ENCODE results near the gene MSL2. TPM values are rescaled to one million over a fixed set of nuclear protein-coding genes. Genes with fewer than 3 reads are reported as not detected.

The MSL2 gene
- polyA plus RNA-seq, 1 of the 3 experiments (the other 2 are of a cell fraction): 2.4 TPM

DNA sequence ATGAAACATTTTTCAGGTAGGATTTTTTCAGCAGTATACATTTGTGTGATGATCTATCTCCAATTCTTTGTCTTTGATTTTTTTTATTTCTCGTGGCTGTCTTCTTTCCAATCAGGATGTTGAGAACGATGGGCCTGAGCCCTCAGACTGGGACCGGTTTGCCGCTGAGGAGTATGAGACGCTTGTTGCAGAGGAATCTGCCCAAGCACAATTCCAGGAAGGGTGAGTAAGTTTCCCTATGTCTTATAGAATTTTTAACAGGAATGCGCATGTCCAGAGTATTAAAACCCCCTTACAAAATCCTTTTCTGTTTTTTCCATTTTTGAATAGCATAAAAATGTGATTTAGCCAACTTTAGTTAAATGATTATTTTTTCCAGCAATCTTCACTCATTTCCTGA, 90.0 kb downstream of the MSL2 start:
- Histone ChIP-seq H3K27me3 (ENCODE audit: insufficient read depth) (no peaks in the 10 kb centered on the region), H3K9ac (no peak overlapping the region), H3K4me2 (no peak overlapping the region), H3F3A (replicated peaks; ENCODE audit: insufficient read depth) (peaks cover 4% of the 10 kb centered on the region), H3K4me1 (ENCODE audit: control insufficient read depth in 1 of 2, insufficient read depth in 2 of 2, low read depth in 1 of 2, low read length in 1 of 2) (no peaks in the 10 kb centered on the region), H2AFZ (ENCODE audit: low read depth) (no peak overlapping the region), H3K36me3 (replicated peaks in 1 of 2; ENCODE audit: control insufficient read depth in 1 of 2, insufficient read depth in 2 of 2, low read length in 1 of 2) (peaks cover 19 to 41% of the 10 kb centered on the region in 2 experiments), H4K20me1 (ENCODE audit: insufficient read depth) (no peaks in the 10 kb centered on the region), H3K9me3 (no peaks in the 10 kb centered on the region), H3K4me3 (ENCODE audit: low read depth in 2 of 2, low read length in 1 of 2) (no peak overlapping the region), H3K27ac (ENCODE audit: low read depth in 2 of 2, low read length in 1 of 2) (no peak overlapping the region), H3K79me2 (ENCODE audit: insufficient read depth) (no peaks in the 10 kb centered on the region), H3K9me2 (no peaks in the 10 kb centered on the region)
- no peak for DNase-seq
- ChIA-PET CTCF (no interaction called here), POLR2A (no interaction called here)
- 95% methylated on average over 6 of the region's 6 CpGs for WGBS (ENCODE audit: low lambda C conversion rate)
- no peak for TF ChIP-seq NRF1 (IDR thresholded peaks at IDR 0.05; ENCODE audit: low read depth, low read length)
- TF ChIP-seq, protein P1, sequence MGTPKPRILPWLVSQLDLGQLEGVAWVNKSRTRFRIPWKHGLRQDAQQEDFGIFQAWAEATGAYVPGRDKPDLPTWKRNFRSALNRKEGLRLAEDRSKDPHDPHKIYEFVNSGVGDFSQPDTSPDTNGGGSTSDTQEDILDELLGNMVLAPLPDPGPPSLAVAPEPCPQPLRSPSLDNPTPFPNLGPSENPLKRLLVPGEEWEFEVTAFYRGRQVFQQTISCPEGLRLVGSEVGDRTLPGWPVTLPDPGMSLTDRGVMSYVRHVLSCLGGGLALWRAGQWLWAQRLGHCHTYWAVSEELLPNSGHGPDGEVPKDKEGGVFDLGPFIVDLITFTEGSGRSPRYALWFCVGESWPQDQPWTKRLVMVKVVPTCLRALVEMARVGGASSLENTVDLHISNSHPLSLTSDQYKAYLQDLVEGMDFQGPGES (IDR thresholded peaks at IDR 0.05; ENCODE audit: low read depth, low read length): no peak
- no peak for TF ChIP-seq GABPA (IDR thresholded peaks at IDR 0.05; ENCODE audit: low read depth)
- TF ChIP-seq, protein P2, sequence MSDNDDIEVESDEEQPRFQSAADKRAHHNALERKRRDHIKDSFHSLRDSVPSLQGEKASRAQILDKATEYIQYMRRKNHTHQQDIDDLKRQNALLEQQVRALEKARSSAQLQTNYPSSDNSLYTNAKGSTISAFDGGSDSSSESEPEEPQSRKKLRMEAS (IDR thresholded peaks at IDR 0.05; ENCODE audit: low read depth): no peak
- TF ChIP-seq RXRA (IDR thresholded peaks at IDR 0.05; ENCODE audit: borderline replicate concordance, low read depth): no peak
- TF ChIP-seq ZBTB33 (IDR thresholded peaks at IDR 0.05; ENCODE audit: borderline replicate concordance, low read depth): no peak
- TF ChIP-seq CHD2 (IDR thresholded peaks at IDR 0.05; ENCODE audit: low read length, partially characterized antibody): no peak
- TF ChIP-seq, protein P3, sequence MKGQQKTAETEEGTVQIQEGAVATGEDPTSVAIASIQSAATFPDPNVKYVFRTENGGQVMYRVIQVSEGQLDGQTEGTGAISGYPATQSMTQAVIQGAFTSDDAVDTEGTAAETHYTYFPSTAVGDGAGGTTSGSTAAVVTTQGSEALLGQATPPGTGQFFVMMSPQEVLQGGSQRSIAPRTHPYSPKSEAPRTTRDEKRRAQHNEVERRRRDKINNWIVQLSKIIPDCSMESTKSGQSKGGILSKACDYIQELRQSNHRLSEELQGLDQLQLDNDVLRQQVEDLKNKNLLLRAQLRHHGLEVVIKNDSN (IDR thresholded peaks at IDR 0.05; ENCODE audit: borderline replicate concordance, low read depth): no peak

GRCh38 chr3:136105044-136105443, 91.1 kb downstream of the MSL2 start:
- DNase-seq: no peak
- no peaks in the 10 kb centered on the region for H3K4me1 ChIP-seq (ENCODE audit: control insufficient read depth in 1 of 2, insufficient read depth in 2 of 2, low read depth in 1 of 2, low read length in 1 of 2)
- H2AFZ ChIP-seq (ENCODE audit: low read depth): no peak overlapping the region
- no peaks in the 10 kb centered on the region for H3K79me2 ChIP-seq (ENCODE audit: insufficient read depth)
- TF ChIP-seq, protein P1 (IDR thresholded peaks at IDR 0.05; ENCODE audit: low read depth, low read length): no peak
- TF ChIP-seq TEAD4 (IDR thresholded peaks at IDR 0.05; ENCODE audit: borderline replicate concordance, insufficient read depth): no peak
- TF ChIP-seq NFIC (IDR thresholded peaks at IDR 0.05; ENCODE audit: borderline replicate concordance): no peak
- no peak for TF ChIP-seq JUND (IDR thresholded peaks at IDR 0.05)
- no peak for TF ChIP-seq FOXM1 (IDR thresholded peaks at IDR 0.05; ENCODE audit: low read depth)
- no peak for TF ChIP-seq NRF1 (IDR thresholded peaks at IDR 0.05; ENCODE audit: low read depth, low read length)
- TF ChIP-seq FOSL2 (IDR thresholded peaks at IDR 0.05; ENCODE audit: borderline replicate concordance, low read depth): no peak
- TF ChIP-seq, protein P3 (IDR thresholded peaks at IDR 0.05; ENCODE audit: borderline replicate concordance, low read depth): no peak
- no peak for TF ChIP-seq FOXJ3 (CRISPR knock-in tag; IDR thresholded peaks at IDR 0.05)
- no peak for TF ChIP-seq PBX3 (IDR thresholded peaks at IDR 0.05)
- TF ChIP-seq, protein P2 (IDR thresholded peaks at IDR 0.05; ENCODE audit: low read depth): no peak
- TF ChIP-seq GABPA (IDR thresholded peaks at IDR 0.05; ENCODE audit: low read depth): no peak
- TF ChIP-seq TAF1 (IDR thresholded peaks at IDR 0.05; ENCODE audit: borderline replicate concordance, low read depth, low read length): no peak
- no peak for TF ChIP-seq ELF1 (IDR thresholded peaks at IDR 0.05)
- TF ChIP-seq YY1 (IDR thresholded peaks at IDR 0.05; ENCODE audit: low read depth): no peak
- no peak overlapping the region for H3K4me2 ChIP-seq
- 91% methylated on average over 4 of the region's 4 CpGs for whole genome bisulfite sequencing (ENCODE audit: low lambda C conversion rate)
- H3K36me3 ChIP-seq (replicated peaks in 1 of 2; ENCODE audit: control insufficient read depth in 1 of 2, insufficient read depth in 2 of 2, low read length in 1 of 2): peaks cover 18 to 41% of the 10 kb centered on the region in 2 experiments
- H3K4me3 ChIP-seq (ENCODE audit: low read depth in 2 of 2, low read length in 1 of 2): no peak overlapping the region
- ChIA-PET CTCF (no interaction called here), POLR2A (no interaction called here)
- H3K27me3 ChIP-seq (ENCODE audit: insufficient read depth): no peaks in the 10 kb centered on the region
- no peak overlapping the region for H3K9ac ChIP-seq
- no peaks in the 10 kb centered on the region for H3K9me3 ChIP-seq
- no peaks in the 10 kb centered on the region for H3K9me2 ChIP-seq
- no peak overlapping the region for H3K27ac ChIP-seq (ENCODE audit: low read depth in 2 of 2, low read length in 1 of 2)
- H3F3A ChIP-seq (replicated peaks; ENCODE audit: insufficient read depth): peaks cover 4% of the 10 kb centered on the region
- H4K20me1 ChIP-seq (ENCODE audit: insufficient read depth): no peaks in the 10 kb centered on the region
